Mammary epithelial cell (primary cell): ENCODE measurements around the gene FABP6.

Source experiments
- EZH2 ChIP-seq: IDR thresholded peaks from 2 replicates; pipeline ENCODE4 v1.6.1; 2012; ENCODE audit warnings: low read length, inconsistent platforms, borderline replicate concordance
- TF ChIP-seq, protein P1 (sequence below), 2 donors: IDR thresholded peaks in 1 of 2; conservative IDR thresholded peaks in 1 of 2; 2 replicates each; pipeline ENCODE4 v1.5.1; 2011 to 2012; ENCODE audit warnings: inconsistent platforms in 2 of 2, low read length in 2 of 2, mild to moderate bottlenecking in 2 of 2, control low read depth in 1 of 2, low read depth in 1 of 2; ENCODE audit not compliant: insufficient read depth in 1 of 2; ENCODE audit errors: extremely low read depth in 1 of 2

DNA sequence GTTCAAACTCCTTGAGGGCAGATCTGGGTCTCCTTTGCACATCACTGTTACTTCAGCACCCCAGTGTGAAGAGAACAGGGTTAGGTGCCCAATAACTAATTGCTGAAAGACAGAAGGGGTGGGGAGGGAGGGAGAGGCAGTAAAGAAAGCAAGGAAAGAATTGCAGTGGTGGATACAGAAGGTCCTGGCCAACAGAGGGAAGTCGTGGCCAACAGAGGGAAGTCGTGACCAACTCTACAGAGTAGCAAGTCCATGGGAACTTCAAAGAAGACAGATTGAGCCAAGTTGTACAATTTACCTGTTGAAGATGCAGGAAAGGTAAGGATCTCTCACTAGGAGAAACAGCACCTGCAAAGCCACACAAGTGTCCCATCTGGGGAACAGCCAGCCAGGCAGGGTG is 56.0 kb downstream of the FABP6 start:
- TF ChIP-seq, protein P1, sequence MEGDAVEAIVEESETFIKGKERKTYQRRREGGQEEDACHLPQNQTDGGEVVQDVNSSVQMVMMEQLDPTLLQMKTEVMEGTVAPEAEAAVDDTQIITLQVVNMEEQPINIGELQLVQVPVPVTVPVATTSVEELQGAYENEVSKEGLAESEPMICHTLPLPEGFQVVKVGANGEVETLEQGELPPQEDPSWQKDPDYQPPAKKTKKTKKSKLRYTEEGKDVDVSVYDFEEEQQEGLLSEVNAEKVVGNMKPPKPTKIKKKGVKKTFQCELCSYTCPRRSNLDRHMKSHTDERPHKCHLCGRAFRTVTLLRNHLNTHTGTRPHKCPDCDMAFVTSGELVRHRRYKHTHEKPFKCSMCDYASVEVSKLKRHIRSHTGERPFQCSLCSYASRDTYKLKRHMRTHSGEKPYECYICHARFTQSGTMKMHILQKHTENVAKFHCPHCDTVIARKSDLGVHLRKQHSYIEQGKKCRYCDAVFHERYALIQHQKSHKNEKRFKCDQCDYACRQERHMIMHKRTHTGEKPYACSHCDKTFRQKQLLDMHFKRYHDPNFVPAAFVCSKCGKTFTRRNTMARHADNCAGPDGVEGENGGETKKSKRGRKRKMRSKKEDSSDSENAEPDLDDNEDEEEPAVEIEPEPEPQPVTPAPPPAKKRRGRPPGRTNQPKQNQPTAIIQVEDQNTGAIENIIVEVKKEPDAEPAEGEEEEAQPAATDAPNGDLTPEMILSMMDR (conservative IDR thresholded peaks at IDR 0.05 in 1 of 2, IDR thresholded peaks at IDR 0.05 in 1 of 2; ENCODE audit: extremely low read depth in 1 of 2, insufficient read depth in 1 of 2, low read depth in 1 of 2, low read length in 2 of 2), result no peak
- TF ChIP-seq EZH2, result no peak
